SIG-M5 treated with dmso at 0.1 percent for 504 hours (cell line): Measurements from ENCODE around the gene WNT10A.
"Not testable (repeated sequence)": the region's sequence is repeated elsewhere in the genome, so short reads cannot be mapped to it uniquely, and the experiment has no call there.

Source experiments
- DNase-seq: peaks from one replicate; lab custom pipeline; 2025; ENCODE audit not compliant: unreplicated experiment; lab: John Stamatoyannopoulos, UW

Gene WNT10A

GRCh38 chr2:218880102-218880858 lies at the start of gene WNT10A:
TSS of gene WNT10A (plus strand) at chr2:218880852. CDS start at chr2:218880996, 144 bp downstream.
- no peak for DNase-seq

DNA sequence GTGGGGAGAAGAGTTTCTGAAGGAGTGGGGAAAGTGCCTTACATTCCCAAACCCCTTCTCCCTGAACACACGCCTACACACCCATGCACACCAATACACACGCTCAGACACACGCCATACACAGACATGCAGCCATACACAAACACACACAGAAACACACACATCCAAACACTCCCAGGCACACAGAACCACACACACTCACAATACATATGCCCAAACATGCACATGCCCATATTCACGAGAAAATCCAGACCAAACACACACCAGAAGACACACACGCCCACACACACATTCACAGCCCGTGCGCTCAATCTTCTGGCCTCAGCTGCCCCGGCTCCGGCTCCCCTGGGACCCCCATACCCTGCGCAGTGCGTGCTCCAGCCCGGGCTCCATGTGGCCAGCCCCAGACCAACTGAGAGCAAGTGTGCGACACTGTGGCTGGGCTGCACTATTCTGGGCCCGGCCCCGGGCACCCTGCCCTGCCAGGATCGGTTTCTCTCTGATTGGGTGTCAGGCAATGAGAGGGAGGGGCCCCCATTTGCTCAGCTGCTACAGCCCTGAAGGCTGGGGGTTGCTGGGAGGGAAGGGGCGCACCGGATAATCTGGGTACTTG lies 49.2 kb upstream of the WNT10A start, which contains the start of gene PRKAG3:
PRKAG3 (minus strand) TSS at position 426 of the 613 bp plus-strand sequence.
- DNase-seq: no peak

DNA sequence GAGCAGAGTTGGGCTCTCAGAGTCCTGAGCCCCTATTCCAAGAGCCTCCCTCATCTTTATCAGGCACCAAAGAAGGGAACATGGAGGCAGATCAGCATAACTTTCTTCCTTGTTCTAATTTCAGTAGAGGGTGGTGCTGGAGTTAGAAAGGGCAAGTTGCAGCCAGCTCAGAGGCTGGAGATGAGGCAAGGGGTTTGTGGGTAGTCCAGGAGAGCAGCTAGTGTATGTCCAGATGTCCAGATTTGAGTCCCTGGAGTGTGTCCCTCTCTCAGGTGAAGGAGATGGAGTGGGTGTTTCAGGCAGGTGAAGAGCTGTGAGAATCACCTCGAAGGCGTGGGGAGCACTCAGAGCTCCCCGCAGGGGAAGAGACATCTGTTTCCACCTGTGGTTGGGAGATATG lies 48.6 kb upstream of the WNT10A start:
- no peak for DNase-seq

GRCh38 chr2:218832520-218832919 lies 48.1 kb upstream of the WNT10A start:
- no peak for DNase-seq

DNA sequence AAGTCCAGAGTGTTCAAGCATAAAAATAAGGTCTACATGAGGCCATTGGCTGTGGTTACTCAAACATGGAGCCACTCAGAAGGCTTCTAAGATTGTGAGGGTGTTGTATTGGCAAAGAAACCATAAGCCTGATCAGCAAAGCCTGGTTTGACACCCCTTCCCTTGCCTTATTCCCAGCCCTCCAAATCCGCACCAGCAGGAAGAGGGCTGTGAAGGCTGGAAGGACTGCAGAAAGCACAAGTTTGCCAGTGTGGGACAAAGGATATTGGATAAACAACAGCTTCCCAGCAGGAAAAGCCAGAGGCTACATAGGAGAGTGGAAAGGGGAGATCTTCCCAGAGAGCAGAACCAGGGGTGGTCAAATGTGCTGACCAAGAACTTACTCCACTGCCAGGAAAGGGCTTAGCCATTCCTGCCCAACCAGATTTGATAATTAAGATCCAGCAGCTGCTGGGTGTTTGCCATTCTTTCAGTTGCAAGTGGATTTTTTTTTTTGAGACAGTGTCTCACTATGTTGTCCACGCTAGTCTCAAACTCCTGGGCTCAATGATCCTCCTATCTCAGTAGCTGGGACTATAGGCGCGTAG lies 47.5 kb upstream of the WNT10A start:
- DNase-seq: no peak

DNA sequence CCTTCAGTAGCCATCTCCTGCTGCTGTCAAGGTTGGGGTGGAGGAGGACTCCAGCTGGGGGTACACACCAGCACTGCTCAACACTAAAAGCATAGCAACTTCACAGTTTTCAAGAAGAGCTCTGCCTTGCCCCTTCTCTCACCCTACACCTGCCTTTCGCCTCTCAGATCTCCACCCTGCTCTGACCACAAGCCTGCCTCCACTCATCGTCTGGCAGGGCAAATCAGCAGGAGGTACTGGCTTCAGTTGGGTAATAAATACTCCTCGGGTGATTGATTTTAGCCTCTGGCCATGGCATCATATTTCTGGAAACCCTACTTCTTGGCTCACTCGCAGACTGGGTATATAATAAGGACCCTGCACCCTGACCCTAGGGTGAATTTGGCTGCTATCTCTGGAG lies 46.0 kb upstream of the WNT10A start:
- no peak for DNase-seq

- DNase-seq: no peak
Measured at GRCh38 chr2:218837495-218837894, 43.2 kb upstream of the WNT10A start.

GRCh38 chr2:218839430-218839829 lies 41.2 kb upstream of the WNT10A start:
- DNase-seq: peak; percentile 89

DNA sequence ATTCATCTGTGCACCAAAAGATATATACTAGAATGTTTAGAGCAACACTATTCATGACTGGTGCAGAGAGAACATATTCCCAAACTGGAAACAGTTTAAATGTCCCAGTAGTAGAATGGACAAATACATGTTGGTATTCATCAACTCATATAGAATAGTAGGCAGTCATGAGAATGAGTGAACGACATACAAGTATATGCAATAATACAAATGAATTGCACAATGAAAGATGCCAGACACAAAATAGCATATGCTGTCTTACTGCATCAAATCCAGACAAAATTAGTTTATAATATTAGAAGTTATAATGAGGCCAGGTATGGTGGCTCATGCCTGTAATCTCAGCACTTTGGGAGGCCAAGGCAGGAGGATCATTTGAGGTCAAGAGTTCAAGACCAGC lies 40.8 kb upstream of the WNT10A start:
- no peak for DNase-seq

DNA sequence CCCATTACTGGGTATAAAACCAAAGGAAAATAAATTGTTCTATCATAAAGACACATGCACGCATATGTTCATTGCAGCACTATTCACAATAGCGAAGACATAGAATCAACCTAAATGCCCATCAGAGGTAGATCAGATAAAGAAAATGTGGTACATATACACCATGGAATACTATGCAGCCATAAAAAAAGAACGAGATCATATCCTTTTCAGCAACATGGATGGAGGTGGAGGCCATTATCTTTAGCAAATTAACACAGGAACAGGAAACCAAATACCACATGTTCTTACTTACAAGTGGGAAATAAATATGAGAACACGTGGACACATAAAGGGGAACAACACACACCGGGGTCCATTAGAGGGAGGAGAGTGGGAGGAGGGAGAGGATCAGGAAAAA lies 36.3 kb upstream of the WNT10A start:
- not testable (repeated sequence) for DNase-seq

DNA sequence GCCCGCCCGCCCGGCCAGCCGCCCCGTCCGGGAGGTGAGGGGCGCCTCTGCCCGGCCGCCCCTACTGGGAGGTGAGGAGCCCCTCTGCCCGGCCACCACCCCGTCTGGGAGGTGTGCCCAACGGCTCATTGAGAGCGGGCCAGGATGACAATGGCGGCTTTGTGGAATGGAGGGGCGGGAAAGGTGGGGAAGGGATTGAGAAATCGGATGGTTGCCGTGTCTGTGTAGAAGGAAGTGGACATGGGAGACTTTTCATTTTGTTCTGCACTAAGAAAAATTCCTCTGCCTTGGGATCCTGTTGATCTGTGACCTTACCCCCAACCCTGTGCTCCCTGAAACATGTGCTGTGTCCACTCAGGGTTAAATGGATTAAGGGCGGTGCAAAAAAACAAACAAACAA lies 33.7 kb upstream of the WNT10A start:
- DNase-seq: not testable (repeated sequence)

GRCh38 chr2:218849721-218850120 lies 30.9 kb upstream of the WNT10A start:
- DNase-seq: no peak

- DNase-seq: no peak
Measured at GRCh38 chr2:218850796-218851195, 29.9 kb upstream of the WNT10A start.

DNA sequence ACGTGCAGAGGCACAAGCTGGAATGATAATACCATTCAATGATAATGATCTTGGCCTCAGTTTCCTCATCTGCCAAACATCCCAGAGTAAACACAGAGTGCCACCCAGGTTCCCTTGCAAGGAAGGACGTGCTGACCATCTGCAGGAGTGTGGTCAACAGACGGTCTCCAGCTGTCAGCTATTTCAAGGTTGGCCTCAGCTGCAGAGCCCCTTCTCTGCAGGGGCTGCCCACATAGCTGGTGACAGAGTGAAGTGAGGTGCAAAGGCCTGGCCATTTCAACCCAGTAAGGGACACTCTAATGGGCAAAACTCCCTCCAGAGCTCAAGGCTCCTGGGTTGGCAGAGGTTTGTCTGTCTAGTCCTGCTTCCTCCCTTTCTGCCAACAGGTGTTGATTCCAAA lies 29.4 kb upstream of the WNT10A start:
- DNase-seq: no peak

DNA sequence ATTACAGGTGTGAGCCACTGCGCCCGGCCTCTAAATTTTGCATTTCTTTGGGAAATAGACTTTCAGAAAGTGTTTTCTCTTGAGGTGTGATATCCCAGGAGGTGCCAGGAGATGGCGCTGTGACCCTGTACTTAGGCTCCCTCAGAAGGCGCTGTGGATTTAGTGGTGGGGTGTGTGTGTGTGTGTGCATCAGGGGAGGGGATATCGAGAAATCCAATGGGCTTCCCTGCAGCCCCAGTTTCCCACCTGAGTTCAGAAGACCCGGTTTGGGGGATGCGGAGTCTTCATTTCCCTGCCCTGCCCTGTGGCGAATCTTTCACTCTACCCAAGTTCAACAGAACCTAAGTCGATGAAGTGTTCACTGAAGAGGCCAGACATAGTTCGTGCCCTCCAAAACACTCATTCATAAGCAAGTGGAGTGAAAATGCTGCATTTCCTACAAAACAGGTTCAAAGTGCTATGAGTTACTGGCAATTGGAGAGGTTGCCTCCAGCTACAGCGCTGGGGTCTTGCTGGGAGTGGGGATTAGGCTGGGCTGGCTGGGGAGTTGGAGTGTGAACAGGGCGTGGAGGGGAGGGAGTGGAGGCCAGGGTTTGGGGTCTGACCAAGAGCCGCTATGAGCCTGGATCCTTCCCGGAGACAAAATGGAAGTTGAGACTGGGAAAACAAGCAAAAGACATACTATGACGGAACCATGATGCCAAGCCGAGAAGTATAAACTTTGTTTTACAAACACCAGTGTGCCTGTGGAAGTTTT lies 27.6 kb upstream of the WNT10A start:
- peak; percentile 84 for DNase-seq

DNA sequence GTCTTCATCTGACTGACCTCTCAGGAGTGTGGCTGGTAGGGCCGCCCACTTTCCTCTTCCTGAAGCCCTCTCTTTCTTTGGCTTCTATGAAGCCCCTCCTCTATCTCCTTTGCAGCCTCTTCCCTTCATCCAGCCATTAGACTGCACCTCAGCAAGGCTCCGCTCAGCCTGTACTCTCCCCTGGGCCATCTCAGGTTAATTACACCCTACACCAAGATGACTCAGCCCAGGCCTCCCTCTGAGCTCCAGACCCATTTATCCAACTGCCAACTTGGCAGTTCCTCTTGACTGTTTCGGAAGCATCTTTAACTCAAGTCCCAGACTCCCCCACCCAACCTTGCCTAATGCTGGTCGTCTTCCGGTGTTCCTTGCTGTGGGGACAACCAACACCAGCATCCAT lies 26.9 kb upstream of the WNT10A start:
- DNase-seq: peak; percentile 94

GRCh38 chr2:218854860-218855259 lies 25.8 kb upstream of the WNT10A start:
- DNase-seq: no peak

DNA sequence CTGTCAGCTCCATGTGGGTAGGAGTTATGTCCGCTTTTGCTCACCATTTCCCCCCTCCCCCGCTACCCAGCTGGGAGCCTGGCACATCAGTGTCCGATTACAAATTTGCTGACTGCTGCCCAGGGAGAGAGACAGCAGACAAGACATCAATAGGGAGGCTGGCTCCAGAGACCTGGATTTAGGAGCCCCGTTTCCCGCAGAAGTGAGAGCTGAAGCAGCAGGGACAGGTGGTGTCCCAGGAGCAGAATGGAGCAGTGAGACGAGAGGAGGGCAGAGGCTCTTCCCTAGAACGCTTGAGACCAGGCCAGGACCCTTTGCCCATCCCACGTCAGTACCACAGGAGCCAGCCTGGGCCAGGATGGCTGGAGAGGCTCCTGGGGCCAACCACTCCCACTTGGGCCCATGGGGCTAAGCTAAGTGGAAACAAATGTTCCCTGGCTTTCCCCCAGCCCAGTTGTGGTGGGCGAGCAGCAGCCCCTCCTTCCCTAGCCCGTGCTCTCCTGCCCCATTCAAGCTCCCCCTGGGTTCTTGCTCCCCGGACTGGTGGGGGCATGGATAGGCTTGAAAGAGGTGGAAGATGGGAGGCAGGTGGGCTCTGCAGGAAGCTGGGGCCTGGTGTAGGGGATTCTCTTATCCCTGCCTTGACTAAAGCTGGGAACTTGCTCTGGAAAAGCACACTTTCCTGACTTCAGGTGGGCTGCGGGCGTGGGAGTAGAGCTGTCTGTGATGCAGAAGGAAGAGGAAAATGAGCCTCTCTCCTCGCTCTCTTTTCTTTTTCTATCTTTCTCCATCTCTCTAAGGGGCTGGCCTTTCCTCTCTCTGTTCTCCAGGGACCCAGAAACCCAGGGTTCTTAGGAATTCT lies 25.1 kb upstream of the WNT10A start:
- no peak for DNase-seq

DNA sequence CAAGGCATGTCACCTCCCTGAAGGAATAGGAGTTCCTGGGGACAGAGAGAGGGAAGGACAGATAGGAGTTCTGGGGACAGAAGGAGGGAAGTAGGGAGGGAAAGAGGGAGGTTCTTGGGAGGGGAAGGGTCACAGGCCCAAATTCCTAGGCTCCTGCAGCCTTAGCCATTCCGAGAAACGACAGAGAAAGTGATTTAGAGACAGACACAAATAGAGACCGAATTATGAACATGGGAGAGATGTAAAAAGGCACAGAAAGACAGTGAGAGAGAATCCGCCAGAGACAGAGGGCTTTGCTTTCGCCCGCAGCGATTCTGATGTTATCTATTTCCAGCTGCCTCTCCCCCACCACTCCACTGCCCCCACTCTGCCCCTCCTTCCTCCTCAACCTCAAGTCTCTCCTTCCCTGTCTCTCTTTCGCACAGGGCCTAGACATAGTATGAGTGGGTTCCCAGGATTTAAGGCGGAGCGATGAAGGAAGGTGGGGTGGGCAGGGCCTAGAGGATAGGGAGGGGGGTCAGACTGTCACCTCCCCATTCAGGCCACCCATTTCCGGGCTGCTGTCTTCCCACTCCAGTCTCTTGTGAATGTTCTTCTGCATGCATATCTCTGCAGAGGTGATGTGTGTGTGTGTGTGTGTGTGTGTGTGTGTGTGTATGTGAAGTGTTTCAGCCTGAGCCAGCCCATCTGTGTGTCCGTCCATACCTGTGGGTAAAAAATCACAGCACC lies 24.3 kb upstream of the WNT10A start:
- DNase-seq: no peak

- no peak for DNase-seq
Measured at GRCh38 chr2:218856896-218857243, 23.8 kb upstream of the WNT10A start.
